ENCODE results near the gene XYLT1. TPM values are rescaled to one million over a fixed set of nuclear protein-coding genes. Genes with fewer than 3 reads are reported as not detected.

Gene XYLT1
- total RNA-seq, 1 donor from 2014 or later, result 1.6 TPM

- H3K4me3 ChIP-seq (ENCODE audit: low read depth, low read length), result no peak overlapping the region
- DNase-seq (ENCODE audit: low read depth), result no peak
- H3K27me3 ChIP-seq (ENCODE audit: control insufficient read depth, insufficient read depth, low read length), result no peaks in the 10 kb centered on the region
- no peaks in the 10 kb centered on the region for H3K36me3 ChIP-seq (ENCODE audit: control insufficient read depth, insufficient read depth, low read length)
- TF ChIP-seq, protein P1, sequence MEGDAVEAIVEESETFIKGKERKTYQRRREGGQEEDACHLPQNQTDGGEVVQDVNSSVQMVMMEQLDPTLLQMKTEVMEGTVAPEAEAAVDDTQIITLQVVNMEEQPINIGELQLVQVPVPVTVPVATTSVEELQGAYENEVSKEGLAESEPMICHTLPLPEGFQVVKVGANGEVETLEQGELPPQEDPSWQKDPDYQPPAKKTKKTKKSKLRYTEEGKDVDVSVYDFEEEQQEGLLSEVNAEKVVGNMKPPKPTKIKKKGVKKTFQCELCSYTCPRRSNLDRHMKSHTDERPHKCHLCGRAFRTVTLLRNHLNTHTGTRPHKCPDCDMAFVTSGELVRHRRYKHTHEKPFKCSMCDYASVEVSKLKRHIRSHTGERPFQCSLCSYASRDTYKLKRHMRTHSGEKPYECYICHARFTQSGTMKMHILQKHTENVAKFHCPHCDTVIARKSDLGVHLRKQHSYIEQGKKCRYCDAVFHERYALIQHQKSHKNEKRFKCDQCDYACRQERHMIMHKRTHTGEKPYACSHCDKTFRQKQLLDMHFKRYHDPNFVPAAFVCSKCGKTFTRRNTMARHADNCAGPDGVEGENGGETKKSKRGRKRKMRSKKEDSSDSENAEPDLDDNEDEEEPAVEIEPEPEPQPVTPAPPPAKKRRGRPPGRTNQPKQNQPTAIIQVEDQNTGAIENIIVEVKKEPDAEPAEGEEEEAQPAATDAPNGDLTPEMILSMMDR (IDR thresholded peaks at IDR 0.05; ENCODE audit: insufficient read depth, low read length, poor library complexity, severe bottlenecking), result no peak
Measured at GRCh38 chr16:17260276-17260849, 210.4 kb downstream of the XYLT1 start.

- DNase-seq (ENCODE audit: low read depth), result no peak
- no peaks in the 10 kb centered on the region for H3K27me3 ChIP-seq (ENCODE audit: control insufficient read depth, insufficient read depth, low read length)
- no peaks in the 10 kb centered on the region for H3K36me3 ChIP-seq (ENCODE audit: control insufficient read depth, insufficient read depth, low read length)
- H3K4me3 ChIP-seq (ENCODE audit: low read depth, low read length), result no peak overlapping the region
- TF ChIP-seq, protein P1 (IDR thresholded peaks at IDR 0.05; ENCODE audit: insufficient read depth, low read length, poor library complexity, severe bottlenecking), result no peak
Measured at GRCh38 chr16:17259751-17260270, 210.9 kb downstream of the XYLT1 start.

DNA sequence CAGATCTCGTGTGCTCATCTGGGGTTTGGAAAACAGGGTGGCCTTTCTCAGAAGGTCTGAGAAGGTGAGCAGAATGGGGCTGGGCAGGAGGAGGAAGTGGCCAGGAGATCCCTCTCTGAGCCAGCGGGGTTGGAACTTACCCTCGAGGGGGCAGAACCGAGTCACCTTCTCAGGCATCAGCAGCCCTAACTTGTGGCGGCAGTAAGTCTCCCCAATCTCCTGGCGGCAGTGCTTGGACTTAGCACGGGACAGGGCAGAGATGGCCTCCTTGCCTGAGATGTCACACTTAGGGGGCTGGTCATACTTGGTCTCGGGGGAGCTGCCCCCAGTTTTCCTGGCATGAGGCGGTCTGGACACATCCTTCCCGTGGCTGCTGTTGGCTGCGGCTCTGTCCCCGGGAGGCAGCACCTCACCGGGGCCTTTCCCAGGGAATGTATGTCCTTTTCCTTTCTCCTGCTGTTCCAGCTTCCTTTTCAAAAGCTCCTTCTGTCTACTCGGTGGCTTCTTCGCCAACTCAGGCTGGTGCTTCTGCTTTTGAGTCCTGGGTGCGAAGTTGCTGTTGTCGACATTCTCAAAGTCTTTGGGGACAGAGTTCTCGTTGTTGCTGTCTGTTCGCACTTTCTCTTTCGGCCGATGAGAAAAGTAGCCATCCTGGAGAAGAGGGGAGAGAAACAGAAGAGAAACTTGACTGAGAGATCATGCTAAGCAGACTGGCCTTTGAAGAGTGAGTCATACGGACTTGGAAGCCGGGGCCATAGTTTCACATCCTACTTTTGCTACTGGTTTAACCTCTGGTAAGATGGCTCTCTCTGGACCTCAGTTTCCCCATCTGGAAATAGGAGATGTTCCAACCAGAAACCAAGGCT is 211.7 kb downstream of the XYLT1 start:
- no peaks in the 10 kb centered on the region for H3K36me3 ChIP-seq (ENCODE audit: control insufficient read depth, insufficient read depth, low read length)
- no peak for DNase-seq (ENCODE audit: low read depth)
- no peak overlapping the region for H3K4me3 ChIP-seq (ENCODE audit: low read depth, low read length)
- TF ChIP-seq, protein P1 (IDR thresholded peaks at IDR 0.05; ENCODE audit: insufficient read depth, low read length, poor library complexity, severe bottlenecking), result no peak
- H3K27me3 ChIP-seq (ENCODE audit: control insufficient read depth, insufficient read depth, low read length), result no peaks in the 10 kb centered on the region

DNA sequence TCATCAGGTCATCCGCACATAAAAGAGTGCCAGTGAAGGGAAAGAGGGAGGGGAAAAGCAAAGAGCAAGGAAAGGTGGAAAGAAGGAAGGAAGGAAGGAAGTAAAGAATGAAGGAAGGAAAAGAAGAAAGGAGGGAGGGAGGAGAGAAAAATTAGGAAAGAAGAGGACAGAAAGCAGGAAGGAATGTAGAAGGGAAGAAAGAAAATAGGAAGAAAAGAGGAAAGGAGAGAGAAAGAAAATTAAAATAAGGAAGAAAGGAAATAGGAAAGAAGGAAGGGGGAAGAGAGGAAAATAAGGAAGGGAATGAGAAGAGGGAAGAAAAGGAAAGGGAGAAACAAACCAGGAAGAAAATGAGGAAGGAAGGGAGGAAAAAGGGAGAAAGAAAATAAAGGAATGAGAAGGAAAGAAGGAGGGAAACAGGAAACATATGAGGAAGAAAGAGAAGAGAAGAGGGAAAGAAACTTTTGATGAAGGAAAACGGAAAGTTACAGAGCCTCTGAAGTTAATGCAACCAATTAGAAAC is 212.6 kb downstream of the XYLT1 start:
- no peaks in the 10 kb centered on the region for H3K36me3 ChIP-seq (ENCODE audit: control insufficient read depth, insufficient read depth, low read length)
- TF ChIP-seq, protein P1 (IDR thresholded peaks at IDR 0.05; ENCODE audit: insufficient read depth, low read length, poor library complexity, severe bottlenecking), result no peak
- H3K27me3 ChIP-seq (ENCODE audit: control insufficient read depth, insufficient read depth, low read length), result no peaks in the 10 kb centered on the region
- H3K4me3 ChIP-seq (ENCODE audit: low read depth, low read length), result no peak overlapping the region
- no peak for DNase-seq (ENCODE audit: low read depth)

GRCh38 chr16:17257426-17258023 is 213.2 kb downstream of the XYLT1 start:
- no peak for DNase-seq (ENCODE audit: low read depth)
- Histone ChIP-seq H3K4me3 (ENCODE audit: low read depth, low read length) (no peak overlapping the region), H3K27me3 (ENCODE audit: control insufficient read depth, insufficient read depth, low read length) (no peaks in the 10 kb centered on the region), H3K36me3 (ENCODE audit: control insufficient read depth, insufficient read depth, low read length) (no peaks in the 10 kb centered on the region)
- TF ChIP-seq, protein P1 (IDR thresholded peaks at IDR 0.05; ENCODE audit: insufficient read depth, low read length, poor library complexity, severe bottlenecking), result no peak
